Right renal cortex interstitium (tissue), 3 donors: ENCODE results near the gene SAPCD1. TPM values are rescaled to one million over a fixed set of nuclear protein-coding genes. Genes with fewer than 3 reads are reported as not detected.

Experiments
- DNase-seq, 3 donors: peaks; one replicate each; pipeline ENCODE4 v3.0.0-alpha.2; 2013; ENCODE audit warnings: low read depth in 3 of 3, low spot score in 2 of 3
- polyA plus RNA-seq, 3 donors: library from polyadenylated mRNA; unstranded; fragments of 120-200 nt; gene quantifications; one replicate each; pipeline ENCODE4 v1.2.1, GENCODE V29; 2013; ENCODE audit not compliant: insufficient read length in 3 of 3

The SAPCD1 gene
- polyA plus RNA-seq, 3 donors = 2.1 to 7.4 (median 6.0) TPM

- DNase-seq = no peak
Measured at GRCh38 chr6:31744422-31744821, 18.0 kb upstream of the SAPCD1 start.

DNA sequence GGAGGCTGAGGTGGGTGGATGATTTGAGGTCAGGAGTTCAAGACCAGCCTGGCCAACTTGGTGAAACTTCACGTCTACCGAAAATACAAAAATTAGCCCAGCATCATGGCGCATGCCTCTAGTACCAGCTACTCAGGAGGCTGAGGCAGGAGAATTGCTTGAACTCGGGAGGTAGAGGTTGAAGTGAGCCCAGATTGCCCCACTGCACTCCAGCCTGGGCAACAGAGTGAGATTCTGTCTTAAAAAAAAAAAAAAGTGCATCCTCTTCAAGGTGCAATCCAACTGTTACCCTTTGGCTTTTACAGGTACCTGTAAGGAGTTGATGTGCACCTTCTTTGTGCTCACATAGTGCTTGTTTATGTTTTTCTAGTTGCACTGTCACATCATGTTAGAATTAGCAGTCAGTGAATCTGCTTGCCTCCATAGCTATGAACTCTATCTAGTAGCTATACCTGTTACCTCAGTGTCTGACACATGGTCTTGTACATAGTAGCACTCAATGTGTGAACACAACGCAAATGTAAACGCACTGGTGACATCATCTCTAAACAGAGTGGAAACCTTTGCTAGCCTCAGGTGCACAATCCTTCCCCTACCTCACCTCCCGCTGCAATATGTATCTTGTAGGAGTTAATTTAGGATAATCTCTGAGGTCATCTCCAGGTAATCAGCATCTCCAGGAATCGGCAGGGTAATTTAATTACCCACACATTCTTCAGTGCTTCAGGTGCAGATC, 13.0 kb upstream of the SAPCD1 start:
- DNase-seq = no peak

GRCh38 chr6:31750411-31751022, 11.9 kb upstream of the SAPCD1 start:
- no peak for DNase-seq

DNA sequence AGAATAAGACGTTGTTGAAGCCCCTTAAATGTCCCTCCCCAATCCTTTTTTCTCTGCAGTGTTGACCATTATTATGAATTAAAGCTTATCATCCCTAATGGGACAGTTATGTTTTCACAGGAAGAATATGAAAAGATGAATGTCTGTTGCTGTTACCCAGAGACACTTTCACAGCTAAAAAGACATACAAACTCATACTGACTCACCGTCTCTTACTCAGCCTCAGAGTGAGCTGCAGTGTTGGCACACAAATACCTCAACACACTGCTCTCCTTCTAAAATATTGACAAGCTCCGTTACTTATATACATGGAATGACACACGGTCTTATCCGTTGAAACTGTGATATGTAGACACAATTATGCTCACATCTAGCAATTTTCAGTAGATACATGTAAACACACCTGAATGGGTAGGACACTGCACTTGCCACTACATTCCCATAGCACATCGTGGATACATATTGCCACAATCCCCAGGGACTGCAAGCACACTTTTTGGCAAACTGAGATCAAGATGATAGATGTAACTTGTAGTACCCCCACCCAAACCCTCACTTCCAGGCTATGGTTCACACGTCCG, 9.6 kb upstream of the SAPCD1 start:
- no peak for DNase-seq

DNA sequence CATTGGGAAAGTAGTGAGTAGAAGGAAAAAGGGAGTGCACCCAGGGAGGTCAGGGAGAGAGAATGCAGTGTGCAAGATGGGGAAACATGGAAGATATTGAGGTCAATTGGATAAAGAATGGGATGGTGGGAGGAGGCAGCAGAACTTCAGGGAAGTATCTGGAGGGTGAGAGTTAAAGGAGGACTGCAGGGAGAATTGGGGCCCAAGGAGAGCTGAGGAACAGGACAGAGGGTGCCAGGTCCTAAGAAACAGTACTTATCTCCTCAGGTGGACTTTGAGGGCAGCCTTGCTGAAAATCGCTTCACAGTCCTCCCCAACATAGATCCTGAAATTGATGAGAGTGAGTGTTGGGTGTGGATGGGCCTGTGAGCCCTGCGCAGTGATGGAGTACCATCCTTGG, 4.2 kb upstream of the SAPCD1 start:
- DNase-seq = no peak

- no peak for DNase-seq
Measured at GRCh38 chr6:31760790-31761189, 1.7 kb upstream of the SAPCD1 start.

DNA sequence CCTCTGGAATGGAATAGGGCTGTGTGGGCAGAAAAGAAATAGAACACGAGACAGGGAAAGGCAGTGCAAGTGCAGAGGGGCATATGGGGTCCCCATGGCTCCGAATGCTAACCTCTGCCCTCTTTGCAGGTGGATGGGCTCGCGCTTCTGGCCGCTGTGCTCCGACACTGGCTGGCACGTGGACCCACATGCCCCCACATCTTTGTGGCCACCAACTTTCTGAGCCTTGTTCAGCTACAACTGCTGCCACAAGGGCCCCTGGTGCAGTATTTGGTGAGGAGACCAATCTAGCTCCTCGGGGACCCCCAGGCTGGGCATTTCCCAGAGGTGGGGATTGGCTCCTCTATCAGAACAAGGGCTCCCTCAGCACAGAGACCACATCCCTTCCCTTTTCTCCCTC, 1.1 kb upstream of the SAPCD1 start:
- DNase-seq = no peak

DNA sequence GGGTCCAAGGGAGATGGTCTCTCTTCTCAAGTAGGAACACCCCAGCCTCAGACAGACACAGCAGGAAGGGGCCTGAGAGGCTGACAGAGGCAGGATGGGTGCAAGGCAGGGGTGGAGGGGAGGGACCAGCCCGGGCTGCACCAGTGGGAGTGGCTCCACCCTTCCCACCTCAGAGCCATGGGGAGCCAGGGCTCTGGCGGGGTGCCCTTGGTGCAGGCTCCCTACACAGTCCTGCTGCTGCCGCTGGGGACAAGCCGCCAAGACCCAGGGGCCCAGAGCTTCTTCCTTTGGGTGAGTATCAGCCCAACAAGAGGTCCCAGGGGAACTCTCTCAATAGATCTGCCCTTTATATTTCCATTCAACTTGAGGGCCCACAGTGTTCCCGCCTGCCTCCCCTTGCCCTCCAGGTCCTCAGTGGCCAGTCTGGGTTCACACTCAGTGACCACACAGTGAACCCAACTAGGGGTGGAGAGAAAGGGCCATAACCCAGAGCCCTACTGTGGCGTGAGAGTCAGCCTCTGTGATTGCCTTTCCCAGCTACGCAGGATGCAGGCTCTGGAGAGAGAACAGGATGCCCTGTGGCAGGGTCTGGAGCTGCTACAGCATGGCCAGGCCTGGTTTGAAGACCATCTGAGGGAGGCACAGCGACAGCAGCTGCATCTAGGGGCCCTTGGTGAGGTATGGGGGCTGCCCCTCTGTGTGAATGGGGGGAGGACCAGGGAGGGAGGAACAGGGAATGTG, 592 bp downstream of the SAPCD1 start:
- DNase-seq = no peak

- DNase-seq = no peak
Measured at GRCh38 chr6:31763619-31763940, 1.1 kb downstream of the SAPCD1 start.

DNA sequence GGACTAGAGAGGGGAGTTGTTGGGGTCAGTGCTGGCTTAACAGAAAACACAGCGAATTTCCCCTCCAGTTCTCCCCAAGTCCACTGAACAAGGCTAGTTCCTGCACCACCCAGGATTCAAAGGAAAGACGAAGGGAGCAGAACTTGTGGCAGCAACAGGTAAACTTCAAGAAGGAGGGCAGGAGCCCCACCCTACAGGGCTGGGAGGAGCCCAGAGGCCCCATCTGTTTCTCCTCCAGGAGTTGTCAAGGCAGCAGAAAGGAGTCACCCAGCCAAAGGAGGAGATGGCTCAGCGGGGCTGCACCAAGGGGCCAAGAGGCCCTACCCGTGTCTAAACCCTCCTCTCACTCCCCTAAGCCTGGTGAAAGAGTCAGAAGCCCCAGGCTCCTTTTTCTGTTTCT, 1.7 kb downstream of the SAPCD1 start:
- DNase-seq = no peak

- DNase-seq = no peak
Measured at GRCh38 chr6:31765559-31765909, 3.1 kb downstream of the SAPCD1 start.

DNA sequence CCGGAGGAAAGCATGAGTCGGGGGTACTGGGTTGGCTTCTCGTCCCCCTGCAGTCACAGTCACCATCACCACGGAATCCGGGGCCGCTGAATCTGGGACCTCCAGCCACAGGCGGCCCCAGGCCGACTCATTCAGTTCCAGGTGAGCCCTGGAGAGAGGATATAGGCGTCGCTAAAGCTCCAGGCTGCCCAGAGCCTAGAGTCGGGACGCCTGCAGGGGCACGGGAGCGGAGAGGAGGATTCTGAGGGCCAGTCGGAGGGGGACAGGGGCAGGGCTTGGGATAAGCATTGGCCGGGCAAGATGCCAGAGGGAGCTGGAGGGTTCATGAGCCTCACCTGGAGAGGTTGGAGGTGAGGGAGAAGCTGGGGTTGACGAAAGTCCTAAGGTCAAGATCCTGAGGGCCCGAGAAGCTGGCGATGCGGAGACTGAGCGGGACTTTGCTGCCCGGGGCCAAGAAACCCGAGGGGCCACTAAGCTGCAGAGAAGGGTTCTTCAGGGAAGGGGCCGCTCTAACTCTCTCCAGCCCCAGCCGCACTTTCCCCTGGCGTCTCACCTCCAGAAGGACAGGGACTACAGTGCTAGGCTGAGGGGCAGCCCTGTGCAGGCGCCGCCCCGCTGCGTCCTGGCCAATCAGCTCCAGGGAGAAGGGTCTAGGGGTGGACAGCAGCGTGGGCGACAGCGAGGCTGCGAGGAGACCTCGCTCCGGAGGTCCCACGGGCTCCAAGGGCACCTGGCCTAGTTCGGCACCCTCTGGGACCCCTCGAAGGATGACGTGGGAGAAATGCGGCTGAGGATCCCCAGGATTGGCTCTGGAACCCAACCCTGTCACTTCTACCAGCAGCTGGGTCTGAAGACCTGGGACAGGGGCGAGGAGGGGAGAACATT, 3.7 kb downstream of the SAPCD1 start:
- DNase-seq = no peak

DNA sequence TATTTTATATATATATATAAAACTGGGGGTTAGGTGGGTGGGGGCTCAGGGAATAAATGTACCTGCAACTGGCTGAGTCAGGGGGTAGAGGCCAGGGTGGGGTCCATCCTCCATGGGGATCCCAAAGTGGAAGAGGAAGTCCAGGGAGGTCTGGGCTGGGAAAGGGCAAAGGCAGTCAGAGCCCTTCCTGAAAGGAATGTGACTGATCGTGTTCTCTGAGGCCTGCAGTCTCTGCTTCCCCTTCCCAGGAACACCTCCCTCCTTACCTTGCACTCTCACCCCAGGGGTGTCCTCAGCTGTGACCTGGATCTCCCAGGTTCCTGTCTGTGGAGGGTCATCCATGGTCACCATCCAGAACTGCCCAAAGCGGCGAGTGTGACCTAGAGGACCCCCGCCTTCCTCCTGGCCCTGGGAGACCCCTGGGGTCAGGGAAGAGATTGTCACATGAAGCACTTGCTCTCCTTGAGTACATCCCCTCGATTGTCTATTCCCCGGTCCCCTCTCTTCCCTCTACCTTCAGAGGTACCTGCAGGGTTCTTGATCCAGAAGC, 4.7 kb downstream of the SAPCD1 start:
- no peak for DNase-seq

GRCh38 chr6:31768363-31769257, 6.2 kb downstream of the SAPCD1 start:
- DNase-seq = no peak

DNA sequence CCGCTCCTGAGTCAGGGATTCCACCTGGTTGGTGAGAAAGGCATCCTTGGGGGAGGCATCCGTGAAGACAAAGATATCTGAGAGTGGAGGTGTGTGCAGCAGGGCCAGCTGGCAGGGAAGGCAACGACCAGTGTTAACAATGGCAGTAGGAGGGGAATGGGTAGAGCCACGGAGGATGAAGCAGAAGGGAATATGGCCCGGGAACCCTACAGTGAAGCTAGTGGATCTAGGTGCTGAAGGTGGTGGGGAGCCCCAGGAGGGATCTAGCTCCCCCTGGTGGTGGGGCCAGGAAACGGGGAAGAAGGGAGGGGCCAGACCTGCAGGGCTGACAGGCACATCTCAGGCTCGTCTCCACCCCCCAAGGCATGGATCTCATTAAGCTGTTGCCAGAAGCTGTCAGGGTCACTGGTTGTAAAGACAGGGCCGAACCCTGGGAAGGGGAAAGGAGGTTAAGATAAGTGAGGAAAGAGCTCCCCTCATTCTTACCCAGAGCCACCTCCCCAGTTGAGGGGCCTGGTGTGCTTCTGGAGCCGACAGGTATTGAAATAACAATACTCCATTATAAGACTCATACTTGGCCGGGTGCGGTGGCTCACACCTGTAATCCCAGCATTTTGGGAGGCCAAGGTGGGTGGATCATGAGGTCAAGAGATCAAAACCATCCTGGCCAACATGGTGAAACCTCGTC, 7.4 kb downstream of the SAPCD1 start:
- DNase-seq = no peak

- no peak for DNase-seq
Measured at GRCh38 chr6:31770860-31771259, 8.4 kb downstream of the SAPCD1 start.

DNA sequence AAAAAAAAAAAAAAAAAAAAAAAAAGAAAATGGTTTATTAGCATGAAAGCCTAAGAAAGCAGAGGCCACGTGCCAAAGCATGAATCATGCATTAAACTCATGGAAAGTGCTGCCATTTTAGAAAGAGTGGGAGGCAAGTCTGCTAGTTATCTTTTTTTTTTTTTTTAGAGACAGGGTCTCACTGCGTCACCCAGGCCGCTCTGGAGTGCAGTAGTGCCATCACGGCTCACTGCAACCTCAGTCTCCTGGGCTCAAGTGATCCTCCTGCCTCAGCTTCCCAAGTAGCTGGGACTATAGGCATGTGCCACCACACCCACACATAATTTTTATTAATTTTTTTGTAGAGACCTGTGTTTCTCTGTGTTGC, 9.5 kb downstream of the SAPCD1 start:
- no peak for DNase-seq

GRCh38 chr6:31775184-31775583, 12.7 kb downstream of the SAPCD1 start:
- DNase-seq = no peak
